ENCODE measurements around the gene FAM193A. TPM values are rescaled to one million over a fixed set of nuclear protein-coding genes. Genes with fewer than 3 reads are reported as not detected.

FAM193A gene
- polyA plus RNA-seq, 1 donor (not counting 4 experiments of a cell fraction or from before 2014, with no cell fraction given) = 3.6 TPM

DNA sequence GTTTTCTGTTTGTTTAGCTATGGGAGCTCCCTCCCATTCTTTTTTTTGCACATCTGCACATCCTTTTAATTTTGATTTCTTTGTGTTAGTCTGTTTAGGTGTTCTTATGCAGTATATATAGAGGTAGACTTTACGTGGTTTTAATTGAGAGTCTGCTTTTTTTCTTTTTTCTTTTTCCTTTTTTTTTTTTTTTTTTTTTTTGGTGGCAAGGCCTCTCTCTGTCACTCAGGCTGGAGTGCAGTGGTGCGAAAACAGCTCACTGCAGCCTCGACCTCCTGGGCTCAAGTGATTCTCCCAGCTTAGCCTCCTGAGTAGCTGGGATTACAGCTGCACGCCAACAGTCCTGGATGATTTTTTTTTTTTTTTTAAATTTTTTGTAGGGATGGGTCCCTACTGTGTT, 68.2 kb downstream of the FAM193A start:
- TF ChIP-seq, protein P1, sequence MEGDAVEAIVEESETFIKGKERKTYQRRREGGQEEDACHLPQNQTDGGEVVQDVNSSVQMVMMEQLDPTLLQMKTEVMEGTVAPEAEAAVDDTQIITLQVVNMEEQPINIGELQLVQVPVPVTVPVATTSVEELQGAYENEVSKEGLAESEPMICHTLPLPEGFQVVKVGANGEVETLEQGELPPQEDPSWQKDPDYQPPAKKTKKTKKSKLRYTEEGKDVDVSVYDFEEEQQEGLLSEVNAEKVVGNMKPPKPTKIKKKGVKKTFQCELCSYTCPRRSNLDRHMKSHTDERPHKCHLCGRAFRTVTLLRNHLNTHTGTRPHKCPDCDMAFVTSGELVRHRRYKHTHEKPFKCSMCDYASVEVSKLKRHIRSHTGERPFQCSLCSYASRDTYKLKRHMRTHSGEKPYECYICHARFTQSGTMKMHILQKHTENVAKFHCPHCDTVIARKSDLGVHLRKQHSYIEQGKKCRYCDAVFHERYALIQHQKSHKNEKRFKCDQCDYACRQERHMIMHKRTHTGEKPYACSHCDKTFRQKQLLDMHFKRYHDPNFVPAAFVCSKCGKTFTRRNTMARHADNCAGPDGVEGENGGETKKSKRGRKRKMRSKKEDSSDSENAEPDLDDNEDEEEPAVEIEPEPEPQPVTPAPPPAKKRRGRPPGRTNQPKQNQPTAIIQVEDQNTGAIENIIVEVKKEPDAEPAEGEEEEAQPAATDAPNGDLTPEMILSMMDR (optimal IDR thresholded peaks at IDR 0.05 in 1 of 3, IDR thresholded peaks at IDR 0.05 in 1 of 3, conservative IDR thresholded peaks at IDR 0.05 in 1 of 3; ENCODE audit: extremely low read depth in 1 of 3, insufficient read depth in 2 of 3, low read length in 3 of 3) = no peak
- TF ChIP-seq EZH2 (IDR thresholded peaks at IDR 0.05; ENCODE audit: low read length) = no peak
- Histone ChIP-seq H3K9ac (ENCODE audit: control insufficient read depth, extremely low read depth, insufficient read depth, low read length) (no peak overlapping the region), H3K4me3 (ENCODE audit: control insufficient read depth in 2 of 3, extremely low read depth in 1 of 3, insufficient read depth in 2 of 3, low read depth in 1 of 3, low read length in 3 of 3) (no peak overlapping the region), H3K79me2 (ENCODE audit: control insufficient read depth, insufficient read depth, low read length) (peaks cover 78% of the 10 kb centered on the region), H4K20me1 (ENCODE audit: control insufficient read depth, extremely low read depth, insufficient read depth, low read length) (peaks cover 20% of the 10 kb centered on the region), H3K9me1 (ENCODE audit: control insufficient read depth, extremely low read depth, insufficient read depth, low read length) (peaks cover 2% of the 10 kb centered on the region), H3K27ac (ENCODE audit: control insufficient read depth, insufficient read depth, low read length) (no peak overlapping the region), H3K27me3 (ENCODE audit: control insufficient read depth, extremely low read depth, insufficient read depth, low read length) (no peaks in the 10 kb centered on the region), H3K4me1 (ENCODE audit: control insufficient read depth, extremely low read depth, insufficient read depth, low read length) (peaks cover 3% of the 10 kb centered on the region), H3K4me2 (ENCODE audit: control insufficient read depth, extremely low read depth, insufficient read depth, low read depth, low read length) (no peak overlapping the region), H2AFZ (ENCODE audit: control insufficient read depth, low read length) (no peak overlapping the region), H3K9me3 (ENCODE audit: control insufficient read depth, low read depth, low read length) (no peaks in the 10 kb centered on the region), H3K36me3 (ENCODE audit: control insufficient read depth in 2 of 2, extremely low read depth in 1 of 2, insufficient read depth in 2 of 2, low read length in 2 of 2) (peaks cover 1 to 7% of the 10 kb centered on the region in 2 experiments)
- FAIRE-seq (no peak), DNase-seq (ENCODE audit: low read depth, low spot score) (no peak)
- dilution Hi-C loops (cut with MboI; ENCODE audit: extremely low pct_ligation_motif_present, low sequenced_read_pairs) = no loop called here

DNA sequence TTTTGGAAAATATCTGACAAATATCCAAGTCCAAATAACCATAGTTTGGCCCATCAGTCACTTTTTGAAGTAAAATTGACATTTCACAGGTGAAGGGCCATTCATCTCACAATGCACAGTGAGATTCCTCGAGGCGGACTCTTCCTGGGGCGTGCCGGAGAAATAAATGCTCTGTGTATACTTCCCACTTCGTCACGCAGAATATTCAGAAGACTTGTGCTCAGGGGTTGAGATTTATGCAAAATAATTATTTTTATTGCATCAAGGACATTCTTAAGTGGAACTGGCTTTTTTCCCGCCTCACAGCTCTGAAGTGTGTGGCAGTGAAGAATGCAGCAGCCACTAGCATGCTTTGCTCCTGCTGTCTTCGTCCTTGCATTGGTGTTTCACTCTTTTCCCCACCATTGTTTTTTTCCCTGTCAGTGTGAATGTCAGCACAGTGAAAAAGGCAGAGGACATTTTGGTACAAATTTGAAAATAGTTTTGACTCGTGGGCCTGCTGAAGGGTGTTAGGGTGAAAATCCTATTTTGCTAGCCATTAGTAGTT, 70.6 kb downstream of the FAM193A start:
- Histone ChIP-seq H3K4me1 (ENCODE audit: control insufficient read depth, extremely low read depth, insufficient read depth, low read length) (peaks cover 3% of the 10 kb centered on the region), H3K9me3 (ENCODE audit: control insufficient read depth, low read depth, low read length) (no peaks in the 10 kb centered on the region), H3K9me1 (ENCODE audit: control insufficient read depth, extremely low read depth, insufficient read depth, low read length) (peaks cover 2% of the 10 kb centered on the region), H2AFZ (ENCODE audit: control insufficient read depth, low read length) (no peak overlapping the region), H3K27me3 (ENCODE audit: control insufficient read depth, extremely low read depth, insufficient read depth, low read length) (no peaks in the 10 kb centered on the region), H3K36me3 (ENCODE audit: control insufficient read depth in 2 of 2, extremely low read depth in 1 of 2, insufficient read depth in 2 of 2, low read length in 2 of 2) (peaks cover 0 to 3% of the 10 kb centered on the region in 2 experiments), H3K4me2 (ENCODE audit: control insufficient read depth, extremely low read depth, insufficient read depth, low read depth, low read length) (no peak overlapping the region), H3K4me3 (ENCODE audit: control insufficient read depth in 2 of 3, extremely low read depth in 1 of 3, insufficient read depth in 2 of 3, low read depth in 1 of 3, low read length in 3 of 3) (no peak overlapping the region), H3K79me2 (ENCODE audit: control insufficient read depth, insufficient read depth, low read length) (peaks cover 81% of the 10 kb centered on the region), H3K27ac (ENCODE audit: control insufficient read depth, insufficient read depth, low read length) (no peak overlapping the region), H4K20me1 (ENCODE audit: control insufficient read depth, extremely low read depth, insufficient read depth, low read length) (peaks cover 13% of the 10 kb centered on the region), H3K9ac (ENCODE audit: control insufficient read depth, extremely low read depth, insufficient read depth, low read length) (no peak overlapping the region)
- FAIRE-seq (no peak), DNase-seq (ENCODE audit: low read depth, low spot score) (no peak)
- dilution Hi-C loops (cut with MboI; ENCODE audit: extremely low pct_ligation_motif_present, low sequenced_read_pairs) = no loop called here
- TF ChIP-seq, protein P1 (optimal IDR thresholded peaks at IDR 0.05 in 1 of 3, IDR thresholded peaks at IDR 0.05 in 1 of 3, conservative IDR thresholded peaks at IDR 0.05 in 1 of 3; ENCODE audit: extremely low read depth in 1 of 3, insufficient read depth in 2 of 3, low read length in 3 of 3) = no peak
- no peak for TF ChIP-seq EZH2 (IDR thresholded peaks at IDR 0.05; ENCODE audit: low read length)
